ENCODE results near the gene TRAF1. TPM values are rescaled to one million over a fixed set of nuclear protein-coding genes. Genes with fewer than 3 reads are reported as not detected.

The TRAF1 gene
- total RNA-seq, 1 experiment from 2014 or later = 1.7 TPM

- TF ChIP-seq ATF3 (IDR thresholded peaks at IDR 0.05) (no peak), SP1 (IDR thresholded peaks at IDR 0.05; ENCODE audit: low read depth) (no peak), EZH2phosphoT487 (IDR thresholded peaks at IDR 0.05; ENCODE audit: borderline replicate concordance) (no peak), EGR1 (IDR thresholded peaks at IDR 0.05; ENCODE audit: low read depth) (no peak), CEBPB (IDR thresholded peaks at IDR 0.05; ENCODE audit: low read depth) (no peak), ELF1 (IDR thresholded peaks at IDR 0.05; ENCODE audit: borderline replicate concordance, low read depth) (no peak)
Measured at GRCh38 chr9:120865176-120865575, 61.4 kb downstream of the TRAF1 start (continued).

GRCh38 chr9:120864719-120865118, 61.9 kb downstream of the TRAF1 start:
- intact Hi-C loops (cut with micrococcal nuclease) = no loop called here

More at GRCh38 chr9:120864719-120865118, 61.9 kb downstream of the TRAF1 start:
- peaks cover 3 to 31% of the 10 kb centered on the region in 2 experiments for H3K36me3 ChIP-seq (ENCODE audit: control insufficient read depth in 1 of 2, insufficient read depth in 2 of 2, low read length in 2 of 2)
- POLR2A ChIA-PET = interaction anchor here (0.7 kb wide), 1 partner anchor 16 kb away, joined by 3 read pairs; no protein-coding TSS in a partner anchor
- no peak overlapping the region for H3K9ac ChIP-seq (ENCODE audit: low read length)
- DNase-seq (ENCODE audit: low read depth, low spot score) (no peak), ATAC-seq (no peak)
- H2AFZ ChIP-seq (ENCODE audit: low read depth, low read length, poor library complexity, severe bottlenecking) = no peak overlapping the region
- no peaks in the 10 kb centered on the region for H3K27me3 ChIP-seq (ENCODE audit: insufficient read depth, low read length)
- TF ChIP-seq SIN3A (IDR thresholded peaks at IDR 0.05; ENCODE audit: low read depth) (no peak), SP1 (IDR thresholded peaks at IDR 0.05; ENCODE audit: low read depth) (no peak), EGR1 (IDR thresholded peaks at IDR 0.05; ENCODE audit: low read depth) (no peak), POLR2A (IDR thresholded peaks at IDR 0.05; ENCODE audit: borderline replicate concordance, extremely low read depth, insufficient read depth, insufficient read length) (no peak), FOSL1 (IDR thresholded peaks at IDR 0.05; ENCODE audit: low read depth) (no peak), ZNF274 (IDR thresholded peaks at IDR 0.05; ENCODE audit: low read depth, low read length) (no peak), EZH2 (IDR thresholded peaks at IDR 0.05) (no peak), CTCF (IDR thresholded peaks at IDR 0.05 in 2 of 3, conservative IDR thresholded peaks at IDR 0.05 in 1 of 3; ENCODE audit: borderline replicate concordance in 1 of 3, insufficient read depth in 1 of 3, low read depth in 2 of 3, low read length in 2 of 3) (no peak), JUND (IDR thresholded peaks at IDR 0.05) (no peak), EZH2phosphoT487 (IDR thresholded peaks at IDR 0.05; ENCODE audit: borderline replicate concordance) (no peak), ATF3 (IDR thresholded peaks at IDR 0.05) (no peak), SRF (IDR thresholded peaks at IDR 0.05; ENCODE audit: low read depth) (no peak), REST (IDR thresholded peaks at IDR 0.05; ENCODE audit: low read depth) (no peak), MAX (IDR thresholded peaks at IDR 0.05) (no peak), POLR2AphosphoS5 (IDR thresholded peaks at IDR 0.05; ENCODE audit: low read depth, low read length) (no peak), CBX3 (IDR thresholded peaks at IDR 0.05; ENCODE audit: low read depth) (no peak), TCF7L2 (IDR thresholded peaks at IDR 0.05; ENCODE audit: borderline replicate concordance, extremely low read depth, insufficient read depth, insufficient read length) (no peak), RAD21 (IDR thresholded peaks at IDR 0.05; ENCODE audit: low read depth) (no peak)
- H4K20me1 ChIP-seq (ENCODE audit: insufficient read depth) = no peaks in the 10 kb centered on the region
- peaks cover 11 to 17% of the 10 kb centered on the region in 2 experiments for H3K4me1 ChIP-seq (ENCODE audit: control insufficient read depth in 1 of 2, insufficient read depth in 2 of 2, low read length in 2 of 2)
- BruUV-seq (replicated peaks) = no TSS peak
- H3K27ac ChIP-seq (ENCODE audit: low read depth, low read length) = no peak overlapping the region
- RAD21 ChIA-PET (ENCODE audit: low non-redundant PET in 1 of 2, low total read pairs in 2 of 2, uncharacterized antibody in 2 of 2, unreplicated experiment in 2 of 2) = no interaction called here
- H3K9me3 ChIP-seq (ENCODE audit: control insufficient read depth in 1 of 2, insufficient read depth in 1 of 2, low read depth in 1 of 2, low read length in 2 of 2) = no peaks in the 10 kb centered on the region
- H3K79me2 ChIP-seq (ENCODE audit: insufficient read depth, low read length) = no peaks in the 10 kb centered on the region
- no peak overlapping the region for H3K4me3 ChIP-seq (replicated peaks in 1 of 2; ENCODE audit: low read depth in 1 of 2, low read length in 2 of 2)
- no peaks in the 10 kb centered on the region for H3K9me2 ChIP-seq (ENCODE audit: insufficient read depth)
- CTCF ChIA-PET = no interaction called here
- no peak overlapping the region for H3K4me2 ChIP-seq (ENCODE audit: low read length)
